GM12865 (cell line): Measurements from ENCODE around the gene TMEM63A.
"Not testable (repeated sequence)": the region's sequence is repeated elsewhere in the genome, so short reads cannot be mapped to it uniquely, and the experiment has no call there.

Experiments
- DNase-seq: peaks from one replicate; pipeline ENCODE4 v3.0.0; 2010; ENCODE audit warnings: low read depth
- H3K4me3 ChIP-seq: 2 replicates; pipeline ENCODE4 v1.5.1; 2011; ENCODE audit warnings: mild to moderate bottlenecking, low read depth, low read length, control low read depth
- CTCF ChIP-seq: IDR thresholded peaks from 2 replicates; pipeline ENCODE4 v1.5.1; 2011; ENCODE audit warnings: low read length, control low read depth, low read depth, inconsistent platforms; ENCODE audit not compliant: insufficient read depth; ENCODE audit errors: missing control alignments

The TMEM63A gene

GRCh38 chr1:225889743-225890142 lies 7.6 kb upstream of the TMEM63A start:
- DNase-seq: no peak
- TF ChIP-seq CTCF: no peak
- H3K4me3 ChIP-seq: no peak overlapping the region

GRCh38 chr1:225888898-225889601 lies 6.9 kb upstream of the TMEM63A start, which contains the start of gene LEFTY1:
Gene LEFTY1, minus strand, starts transcription at chr1:225889146. Its CDS starts 80 bp downstream, at chr1:225889066.
- DNase-seq: no peak
- no peak for TF ChIP-seq CTCF
- no peak within 1 kb of the TSS for H3K4me3 ChIP-seq

GRCh38 chr1:225888289-225888897 lies 6.2 kb upstream of the TMEM63A start:
- H3K4me3 ChIP-seq: no peak overlapping the region
- no peak for TF ChIP-seq CTCF
- DNase-seq: no peak

GRCh38 chr1:225887554-225888288 lies 5.5 kb upstream of the TMEM63A start:
- DNase-seq, H3K4me3 ChIP-seq: not testable (repeated sequence)

- no peak overlapping the region for H3K4me3 ChIP-seq
- TF ChIP-seq CTCF: no peak
- DNase-seq: no peak
Measured at GRCh38 chr1:225887030-225887314, 4.8 kb upstream of the TMEM63A start.

GRCh38 chr1:225886159-225887029 lies 4.2 kb upstream of the TMEM63A start:
- no peak overlapping the region for H3K4me3 ChIP-seq
- no peak for TF ChIP-seq CTCF
- no peak for DNase-seq

- no peak for TF ChIP-seq CTCF
- no peak overlapping the region for H3K4me3 ChIP-seq
- no peak for DNase-seq
Measured at GRCh38 chr1:225885336-225885735, 3.2 kb upstream of the TMEM63A start.
